Astrocyte (in vitro differentiated cells and primary cell): Measurements from ENCODE around the gene RTP3. TPM values are rescaled to one million over a fixed set of nuclear protein-coding genes. Genes with fewer than 3 reads are reported as not detected.

Source experiments
- DNase-seq: peaks from one replicate; pipeline ENCODE4 v3.0.0-alpha.2; 2010; ENCODE audit warnings: low read depth
- FAIRE-seq: peaks from 2 replicates; lab custom pipeline; 2011; peaks lifted over from hg19 to GRCh38; lab: Jason Lieb, UNC
- H2AFZ ChIP-seq: 2 replicates; pipeline ENCODE4 v1.6.0; 2012; ENCODE audit warnings: low read depth, low read length, inconsistent platforms
- H3K27ac ChIP-seq: 2 replicates; pipeline ENCODE4 v1.5.1; 2011; ENCODE audit warnings: low read depth, low read length, inconsistent platforms
- H3K27me3 ChIP-seq: 2 replicates; pipeline ENCODE4 v1.6.0; 2011; ENCODE audit warnings: low read length, inconsistent platforms; ENCODE audit not compliant: insufficient read depth
- H3K36me3 ChIP-seq: 2 replicates; pipeline ENCODE4 v1.5.1; 2011; ENCODE audit warnings: low read length, inconsistent platforms; ENCODE audit not compliant: insufficient read depth
- H3K4me1 ChIP-seq: 2 replicates; pipeline ENCODE4 v1.5.1; 2011; ENCODE audit warnings: low read length, inconsistent platforms; ENCODE audit not compliant: insufficient read depth
- H3K4me2 ChIP-seq: 2 replicates; pipeline ENCODE4 v1.6.0; 2012; ENCODE audit warnings: low read length, inconsistent platforms
- H3K4me3 ChIP-seq: 2 replicates; pipeline ENCODE4 v1.5.1; 2011; ENCODE audit warnings: low read depth, mild to moderate bottlenecking, low read length, inconsistent platforms; ENCODE audit not compliant: insufficient read depth
- H3K79me2 ChIP-seq: 2 replicates; pipeline ENCODE4 v1.6.0; 2012; ENCODE audit warnings: mild to moderate bottlenecking, low read length, inconsistent platforms; ENCODE audit not compliant: insufficient read depth
- H3K9ac ChIP-seq: 2 replicates; pipeline ENCODE4 v1.6.0; 2012; ENCODE audit warnings: mild to moderate bottlenecking, low read length, inconsistent platforms
- H3K9me3 ChIP-seq: 2 replicates; pipeline ENCODE4 v1.5.1; 2012; ENCODE audit warnings: low read depth, mild to moderate bottlenecking, low read length, inconsistent platforms; ENCODE audit not compliant: insufficient read depth
- H4K20me1 ChIP-seq: 2 replicates; pipeline ENCODE4 v1.6.0; 2012; ENCODE audit warnings: low read length, inconsistent platforms; ENCODE audit not compliant: insufficient read depth
- H3K27ac Mint-ChIP-seq: one replicate; pipeline ENCODE4 v1.8.0; 2021; ENCODE audit warnings: mild to moderate bottlenecking, mixed read lengths; ENCODE audit not compliant: unreplicated experiment
- H3K27me3 Mint-ChIP-seq: one replicate; pipeline ENCODE4 v1.8.0; 2021; ENCODE audit warnings: low read depth, mixed read lengths; ENCODE audit not compliant: unreplicated experiment
- H3K36me3 Mint-ChIP-seq: one replicate; pipeline ENCODE4 v1.8.0; 2021; ENCODE audit warnings: low read depth, mixed read lengths; ENCODE audit not compliant: unreplicated experiment
- H3K4me1 Mint-ChIP-seq: one replicate; pipeline ENCODE4 v1.8.0; 2021; ENCODE audit warnings: low read depth, mixed read lengths; ENCODE audit not compliant: unreplicated experiment
- H3K4me3 Mint-ChIP-seq: one replicate; pipeline ENCODE4 v1.8.0; 2021; ENCODE audit warnings: mild to moderate bottlenecking, moderate library complexity, mixed read lengths; ENCODE audit not compliant: unreplicated experiment
- H3K9me3 Mint-ChIP-seq: one replicate; pipeline ENCODE4 v1.8.0; 2021; ENCODE audit warnings: mild to moderate bottlenecking, mixed read lengths; ENCODE audit not compliant: unreplicated experiment
- EZH2 ChIP-seq: IDR thresholded peaks from 2 replicates; pipeline ENCODE4 v1.6.1; 2012; ENCODE audit warnings: mild to moderate bottlenecking, low read length, inconsistent platforms; ENCODE audit not compliant: insufficient read depth
- total RNA-seq: library from RNA; stranded (reverse); gene quantifications from 2 replicates; pipeline ENCODE4 v1.2.1, GENCODE V29; 2021
- TF ChIP-seq, protein P1 (sequence below): IDR thresholded peaks from 2 replicates; pipeline ENCODE4 v1.5.1; 2011; ENCODE audit warnings: low read depth, mild to moderate bottlenecking, inconsistent platforms, low read length, moderate library complexity; ENCODE audit not compliant: insufficient read depth

The RTP3 gene
- total RNA-seq, 1 donor from 2014 or later: not detected

DNA sequence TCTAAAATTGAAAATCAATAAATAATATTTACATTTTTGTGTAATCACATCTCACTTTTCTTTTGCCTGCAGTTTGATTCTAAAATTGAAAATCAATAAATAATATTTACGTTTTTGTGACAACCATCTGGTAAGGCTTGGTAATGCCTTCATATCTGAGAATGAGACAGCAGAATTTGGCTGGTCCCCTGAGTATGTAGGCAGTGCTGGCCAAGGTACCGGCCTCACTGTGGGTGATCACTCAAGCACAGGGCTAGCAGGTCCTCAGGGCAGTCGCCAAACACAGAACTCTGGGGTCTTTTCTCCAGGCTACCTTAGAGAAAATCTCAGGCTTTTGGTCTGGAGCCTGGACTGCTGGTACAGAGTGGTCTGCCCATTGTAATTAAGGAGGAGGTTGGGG is 26.2 kb downstream of the RTP3 start:
- TF ChIP-seq, protein P1, sequence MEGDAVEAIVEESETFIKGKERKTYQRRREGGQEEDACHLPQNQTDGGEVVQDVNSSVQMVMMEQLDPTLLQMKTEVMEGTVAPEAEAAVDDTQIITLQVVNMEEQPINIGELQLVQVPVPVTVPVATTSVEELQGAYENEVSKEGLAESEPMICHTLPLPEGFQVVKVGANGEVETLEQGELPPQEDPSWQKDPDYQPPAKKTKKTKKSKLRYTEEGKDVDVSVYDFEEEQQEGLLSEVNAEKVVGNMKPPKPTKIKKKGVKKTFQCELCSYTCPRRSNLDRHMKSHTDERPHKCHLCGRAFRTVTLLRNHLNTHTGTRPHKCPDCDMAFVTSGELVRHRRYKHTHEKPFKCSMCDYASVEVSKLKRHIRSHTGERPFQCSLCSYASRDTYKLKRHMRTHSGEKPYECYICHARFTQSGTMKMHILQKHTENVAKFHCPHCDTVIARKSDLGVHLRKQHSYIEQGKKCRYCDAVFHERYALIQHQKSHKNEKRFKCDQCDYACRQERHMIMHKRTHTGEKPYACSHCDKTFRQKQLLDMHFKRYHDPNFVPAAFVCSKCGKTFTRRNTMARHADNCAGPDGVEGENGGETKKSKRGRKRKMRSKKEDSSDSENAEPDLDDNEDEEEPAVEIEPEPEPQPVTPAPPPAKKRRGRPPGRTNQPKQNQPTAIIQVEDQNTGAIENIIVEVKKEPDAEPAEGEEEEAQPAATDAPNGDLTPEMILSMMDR: no peak
- Histone ChIP-seq H3K4me3 (no peak overlapping the region), H3K4me2 (no peak overlapping the region), H3K79me2 (no peaks in the 10 kb centered on the region), H4K20me1 (no peaks in the 10 kb centered on the region), H3K9ac (no peak overlapping the region), H3K4me1 (no peaks in the 10 kb centered on the region), H3K27ac (no peak overlapping the region), H2AFZ (no peak overlapping the region), H3K27me3 (no peaks in the 10 kb centered on the region), H3K9me3 (no peaks in the 10 kb centered on the region), H3K36me3 (no peaks in the 10 kb centered on the region)
- H3K27me3 Mint-ChIP-seq: no peaks in the 10 kb centered on the region
- DNase-seq (no peak), FAIRE-seq (no peak)
- H3K9me3 Mint-ChIP-seq: no peaks in the 10 kb centered on the region
- H3K27ac Mint-ChIP-seq: no peak overlapping the region
- peaks cover 5% of the 10 kb centered on the region for H3K4me1 Mint-ChIP-seq
- H3K4me3 Mint-ChIP-seq: no peak overlapping the region
- no peaks in the 10 kb centered on the region for H3K36me3 Mint-ChIP-seq

DNA sequence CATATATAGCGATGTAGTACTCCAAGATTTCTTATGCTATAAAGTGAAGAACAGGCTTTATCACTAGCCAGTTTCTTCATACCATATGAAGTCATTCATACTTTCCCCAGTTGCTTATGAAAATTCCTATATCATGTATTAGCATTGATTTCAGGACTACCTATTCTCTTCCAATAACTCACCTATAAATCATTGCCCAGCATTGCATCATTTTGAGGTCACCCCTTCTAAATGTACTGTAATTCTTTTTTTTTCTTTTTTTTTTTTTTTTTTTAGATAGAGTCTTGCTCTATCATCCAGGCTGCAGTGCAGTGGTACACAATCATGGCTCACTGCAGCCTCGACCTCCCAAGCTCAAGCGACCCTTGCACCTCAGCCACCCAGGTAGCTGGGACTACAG is 27.1 kb downstream of the RTP3 start:
- TF ChIP-seq, protein P1: no peak
- no peak for TF ChIP-seq EZH2
- Histone ChIP-seq H3K27me3 (no peaks in the 10 kb centered on the region), H3K36me3 (no peaks in the 10 kb centered on the region), H3K9ac (no peak overlapping the region), H3K4me1 (no peaks in the 10 kb centered on the region), H2AFZ (no peak overlapping the region), H3K79me2 (no peaks in the 10 kb centered on the region), H3K4me3 (no peak overlapping the region), H3K4me2 (no peak overlapping the region), H3K9me3 (no peaks in the 10 kb centered on the region), H3K27ac (no peak overlapping the region), H4K20me1 (no peaks in the 10 kb centered on the region)
- Mint-ChIP-seq H3K27ac (no peak overlapping the region), H3K4me3 (no peak overlapping the region), H3K36me3 (no peaks in the 10 kb centered on the region), H3K27me3 (no peaks in the 10 kb centered on the region), H3K9me3 (no peaks in the 10 kb centered on the region), H3K4me1 (peaks cover 5% of the 10 kb centered on the region)
- FAIRE-seq: no peak
- no peak for DNase-seq

- Histone ChIP-seq H3K36me3 (no peaks in the 10 kb centered on the region), H3K9ac (no peak overlapping the region), H3K9me3 (no peaks in the 10 kb centered on the region), H3K4me1 (no peaks in the 10 kb centered on the region), H3K4me2 (no peak overlapping the region), H3K27ac (no peak overlapping the region), H2AFZ (no peak overlapping the region), H3K4me3 (no peak overlapping the region), H3K79me2 (no peaks in the 10 kb centered on the region), H4K20me1 (no peaks in the 10 kb centered on the region), H3K27me3 (no peaks in the 10 kb centered on the region)
- FAIRE-seq (no peak), DNase-seq (no peak)
- Mint-ChIP-seq H3K4me3 (no peak overlapping the region), H3K27ac (no peak overlapping the region), H3K4me1 (peaks cover 3% of the 10 kb centered on the region), H3K36me3 (no peaks in the 10 kb centered on the region), H3K9me3 (no peaks in the 10 kb centered on the region), H3K27me3 (no peaks in the 10 kb centered on the region)
- TF ChIP-seq EZH2: no peak
- TF ChIP-seq, protein P1: no peak
These were observed 29.5 kb downstream of the RTP3 start for GRCh38 chr3:46527239-46527638.
